ENCODE measurements around the gene TRIM69. TPM values are rescaled to one million over a fixed set of nuclear protein-coding genes. Genes with fewer than 3 reads are reported as not detected.

TRIM69 gene
- polyA plus RNA-seq, 3 donors from 2014 or later: 14.9 to 23.4 (median 19.0) TPM

GRCh38 chr15:44812029-44812517, 75.7 kb downstream of the TRIM69 start:
- no peaks in the 10 kb centered on the region for H3K9me3 Mint-ChIP-seq
- peaks cover 0 to 10% (median 2%) of the 10 kb centered on the region in 3 donors for H3K27me3 Mint-ChIP-seq (ENCODE audit: low read depth in 3 of 3)
- H3K36me3 Mint-ChIP-seq: no peaks in the 10 kb centered on the region
- DNase-seq: no peak
- no peaks in the 10 kb centered on the region for H3K4me1 Mint-ChIP-seq
- no peak overlapping the region for H3K27ac Mint-ChIP-seq
- no peak overlapping the region for H3K4me3 Mint-ChIP-seq

DNA sequence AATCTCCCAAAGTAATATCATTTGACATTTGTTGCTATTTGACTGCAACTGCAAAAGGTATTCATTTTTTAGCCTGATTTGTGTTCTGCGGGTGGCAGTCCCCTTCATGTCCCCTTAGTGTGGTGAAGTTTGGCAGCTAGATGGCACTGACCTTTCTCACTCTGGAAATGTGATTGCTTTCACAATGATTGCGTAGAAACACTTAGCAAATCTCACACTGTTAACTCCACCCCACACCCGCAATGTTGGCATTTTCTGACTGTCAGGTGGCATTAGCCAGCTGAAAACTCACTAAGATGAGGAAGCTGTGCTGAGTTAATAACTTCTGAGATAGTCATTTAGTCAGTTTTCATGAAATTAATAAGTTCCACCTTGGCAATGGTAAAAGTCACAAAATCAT, 76.9 kb downstream of the TRIM69 start:
- H3K4me1 Mint-ChIP-seq: no peaks in the 10 kb centered on the region
- no peak overlapping the region for H3K27ac Mint-ChIP-seq
- peaks cover 0 to 9% (median 2%) of the 10 kb centered on the region in 3 donors for H3K27me3 Mint-ChIP-seq (ENCODE audit: low read depth in 3 of 3)
- H3K4me3 Mint-ChIP-seq: no peak overlapping the region
- H3K9me3 Mint-ChIP-seq: no peaks in the 10 kb centered on the region
- no peaks in the 10 kb centered on the region for H3K36me3 Mint-ChIP-seq
- no peak for DNase-seq

Other genes starting within 250 kb of the TRIM69 start
- 10 to 100 TPM; 16.8 to 21.0 (median 19.4) TPM for gene EIF3J, start 199.4 kb upstream of the TRIM69 start, polyA plus RNA-seq
- 10 to 100 TPM; 22.0 to 37.3 (median 26.1) TPM for gene SPG11, start 72.9 kb upstream of the TRIM69 start, polyA plus RNA-seq
- 10 to 100 TPM; 24.8 to 49.1 (median 41.4) TPM for gene PATL2, start 25.2 kb upstream of the TRIM69 start, polyA plus RNA-seq
- over 10,000 TPM; 41,154 to 70,702 (median 45,494) TPM for gene B2M, start 25.0 kb upstream of the TRIM69 start, polyA plus RNA-seq
- not detected for gene TERB2, start 220.2 kb downstream of the TRIM69 start, polyA plus RNA-seq

Measured in immature natural killer cell (primary cell).